ENCODE results near the gene KRT83.

GRCh38 chr12:52296572-52297215 is 24.5 kb downstream of the KRT83 start:
- no peak for TF ChIP-seq POLR2AphosphoS5 (IDR thresholded peaks at IDR 0.05; ENCODE audit: low read depth)
- TF ChIP-seq CTCF (IDR thresholded peaks at IDR 0.05; ENCODE audit: insufficient read depth, low read length) = no peak
- no peak for TF ChIP-seq REST (IDR thresholded peaks at IDR 0.05; ENCODE audit: insufficient replicate concordance, low read depth)
- TF ChIP-seq SPI1 (IDR thresholded peaks at IDR 0.05; ENCODE audit: borderline replicate concordance, low read depth) = no peak
- TF ChIP-seq GABPA (IDR thresholded peaks at IDR 0.05; ENCODE audit: low read depth) = no peak
